SW480 (cell line): ENCODE data around the gene EVA1C.
"Not testable (repeated sequence)": the region's sequence is repeated elsewhere in the genome, so short reads cannot be mapped to it uniquely, and the experiment has no call there.

Experiments
- DNase-seq: peaks from one replicate; pipeline ENCODE4 v3.0.0-alpha.2; 2016; ENCODE audit warnings: low spot score

EVA1C gene

GRCh38 chr21:32530809-32531208, 118.3 kb downstream of the EVA1C start:
- DNase-seq: not testable (repeated sequence)

DNA sequence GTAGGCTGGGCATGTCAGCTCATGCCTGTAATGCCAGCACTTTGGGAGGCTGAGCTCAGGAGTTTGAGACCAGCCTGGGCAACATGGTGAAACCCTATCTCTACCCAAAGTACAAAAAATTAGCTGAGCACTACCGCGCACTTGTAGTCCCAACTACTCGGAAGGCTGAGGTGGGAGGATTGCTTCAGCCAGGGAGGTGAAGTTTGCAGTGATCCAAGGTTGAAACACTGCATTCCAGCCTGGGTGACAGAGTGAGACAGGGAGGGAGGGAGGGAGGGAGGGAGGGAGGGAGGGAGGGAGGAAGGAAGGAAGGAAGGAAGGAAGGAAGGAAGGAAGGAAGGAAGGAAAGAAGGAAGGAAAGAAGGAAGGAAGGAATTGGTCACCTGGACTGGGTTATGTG, 119.1 kb downstream of the EVA1C start:
- DNase-seq: not testable (repeated sequence)

DNA sequence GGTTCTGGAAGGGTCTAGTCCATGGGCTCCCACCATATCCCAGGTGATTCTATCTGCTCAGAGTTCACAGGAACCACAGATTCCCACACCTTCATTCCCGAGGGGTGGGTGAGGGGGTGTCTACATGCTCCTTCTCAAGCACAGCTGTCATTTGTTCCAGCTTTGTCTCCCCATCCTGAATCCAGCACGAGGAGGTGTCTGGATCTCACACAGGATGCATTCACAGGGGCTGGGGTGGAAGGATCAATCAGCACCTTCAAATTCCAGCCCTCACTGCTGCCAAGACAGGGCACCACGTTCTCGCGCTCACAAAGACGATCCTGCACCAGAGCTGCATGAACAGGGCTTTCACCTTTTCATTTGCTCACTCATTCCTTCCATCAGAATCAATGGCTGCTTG, 120.1 kb downstream of the EVA1C start:
- DNase-seq: no peak

DNA sequence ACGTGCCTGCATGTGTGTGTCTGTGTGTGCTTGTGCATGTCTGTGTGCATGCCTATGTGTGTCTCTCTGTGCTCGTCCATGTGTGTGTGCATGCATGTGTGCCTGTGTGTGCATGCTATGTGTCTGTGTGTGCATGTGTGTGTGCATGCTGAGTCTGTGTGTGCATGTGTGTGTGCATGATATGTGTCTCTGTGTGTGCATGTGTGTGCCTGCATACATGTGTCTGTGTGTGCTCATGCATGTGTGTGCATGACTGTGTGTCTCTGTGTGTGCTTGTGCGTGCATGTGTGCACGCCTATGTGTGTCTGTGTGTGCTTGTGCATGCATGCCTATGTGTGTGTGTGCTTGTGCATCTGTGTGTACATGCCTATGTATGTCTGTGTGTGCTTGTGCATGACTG, 120.5 kb downstream of the EVA1C start:
- no peak for DNase-seq

GRCh38 chr21:32533611-32534010, 121.1 kb downstream of the EVA1C start:
- DNase-seq: no peak

DNA sequence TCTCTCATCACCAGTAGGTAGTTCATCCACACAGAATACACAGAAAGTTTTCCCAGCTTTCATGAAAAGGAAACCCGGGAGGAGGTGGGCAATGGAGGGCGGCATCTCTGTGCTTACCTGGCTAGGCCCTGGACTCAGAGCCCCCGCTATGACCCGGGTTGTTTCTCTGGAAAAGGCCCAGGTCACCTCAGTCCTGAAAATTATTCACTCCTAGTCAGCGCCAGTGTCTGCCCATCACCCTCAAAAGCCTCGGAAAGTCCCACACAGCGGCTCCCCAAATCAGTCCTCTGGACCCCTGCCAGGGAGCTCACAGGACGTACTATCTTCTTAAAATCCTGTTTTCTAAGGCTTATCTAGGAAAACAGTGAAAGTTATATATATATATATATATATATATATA, 121.6 kb downstream of the EVA1C start:
- DNase-seq: no peak

DNA sequence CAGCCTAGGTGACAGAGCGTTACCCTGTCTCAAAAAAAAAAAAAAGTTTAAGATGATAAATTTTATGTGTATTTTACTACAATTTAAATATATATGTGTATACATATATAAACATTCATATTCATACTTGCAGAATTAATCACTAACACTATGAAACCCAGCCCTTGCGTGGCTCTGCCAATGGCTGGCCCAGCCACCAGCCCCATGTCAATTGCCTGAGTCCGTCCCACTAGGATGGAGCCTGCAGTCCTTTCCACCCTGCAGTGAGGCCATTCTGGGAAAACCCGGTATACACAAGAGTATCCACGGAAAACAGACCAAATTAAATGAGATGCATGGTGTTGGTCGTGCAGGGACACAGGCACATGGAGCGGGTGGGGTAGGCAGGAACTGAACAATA, 123.1 kb downstream of the EVA1C start:
- no peak for DNase-seq

DNA sequence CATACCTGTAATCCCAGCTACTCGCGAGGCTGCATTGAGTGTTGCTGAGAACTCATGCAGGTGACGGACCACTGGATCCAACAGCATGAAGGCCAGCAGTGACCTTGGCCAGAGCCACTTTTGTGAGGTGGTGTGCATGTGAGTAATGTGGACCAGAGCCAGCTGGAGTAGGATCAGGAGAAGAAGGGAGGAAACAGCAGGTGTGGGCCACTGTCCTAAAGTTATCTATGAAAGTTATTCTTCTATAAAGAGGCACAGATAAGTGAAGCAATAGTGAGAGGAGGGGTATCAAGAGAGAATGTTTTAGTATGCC, 125.0 kb downstream of the EVA1C start:
- DNase-seq: no peak

- DNase-seq: no peak
Observed at GRCh38 chr21:32538147-32538792, 125.8 kb downstream of the EVA1C start.

GRCh38 chr21:32539378-32539777, 126.9 kb downstream of the EVA1C start:
- no peak for DNase-seq

GRCh38 chr21:32543056-32543455, 130.6 kb downstream of the EVA1C start:
- DNase-seq: not testable (repeated sequence)

DNA sequence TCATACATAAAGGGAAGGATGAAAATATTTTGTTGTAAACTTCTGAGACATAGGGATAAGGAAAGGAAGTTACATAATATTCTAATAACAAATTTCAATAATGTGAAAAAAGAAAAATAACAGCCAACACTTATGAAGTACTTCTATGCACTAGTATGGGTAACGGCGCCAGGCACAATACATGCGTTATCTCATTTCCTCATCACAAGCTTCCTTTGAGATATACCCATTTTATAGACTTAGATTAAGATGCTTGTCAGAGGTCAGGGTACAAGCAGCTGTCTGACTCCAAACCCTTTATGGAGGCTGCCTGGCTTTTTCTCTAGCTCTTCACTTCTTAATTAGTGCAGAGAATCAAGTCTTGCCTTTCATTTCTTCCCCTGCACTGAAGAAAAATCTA, 131.5 kb downstream of the EVA1C start:
- DNase-seq: no peak

DNA sequence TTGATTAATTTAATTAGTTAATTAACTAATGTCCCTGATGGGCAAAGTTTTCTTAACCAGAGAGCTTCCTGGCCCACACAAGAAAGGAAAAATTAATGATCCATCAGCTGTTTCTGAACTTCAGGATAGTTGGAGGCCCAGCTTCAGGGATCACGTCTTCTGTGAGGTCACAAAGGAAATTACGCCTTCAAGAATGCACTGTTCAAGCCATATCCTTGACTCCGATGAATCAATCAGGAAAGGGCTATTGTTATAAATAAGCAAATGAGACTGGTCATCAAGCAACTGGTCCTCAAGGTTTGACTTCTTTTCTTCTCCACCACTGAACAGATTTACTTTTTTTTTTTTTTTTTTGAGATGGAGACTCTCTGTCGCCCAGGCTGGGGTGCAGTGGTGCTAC, 132.2 kb downstream of the EVA1C start:
- no peak for DNase-seq

GRCh38 chr21:32545948-32546441, 133.5 kb downstream of the EVA1C start:
- DNase-seq: no peak

GRCh38 chr21:32547018-32547417, 134.5 kb downstream of the EVA1C start:
- DNase-seq: no peak

DNA sequence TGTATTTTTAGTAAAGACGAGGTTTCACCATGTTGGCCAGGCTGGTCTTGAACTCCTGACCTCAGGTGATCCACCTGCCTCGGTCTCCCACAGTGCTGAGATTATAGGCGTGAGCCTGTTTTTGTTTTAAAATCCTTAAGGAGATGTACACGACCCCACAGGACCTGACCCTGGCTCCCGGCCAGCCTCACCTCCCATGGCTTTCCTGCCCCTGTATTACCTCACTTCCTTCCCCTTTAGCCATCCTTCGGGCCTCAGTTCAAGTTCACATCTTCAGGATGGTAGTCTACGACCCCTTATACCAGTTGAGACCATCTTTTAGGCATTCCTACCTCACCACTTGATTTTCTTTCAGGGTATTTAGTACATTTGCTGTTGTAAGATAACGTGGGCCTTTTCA, 136.5 kb downstream of the EVA1C start:
- DNase-seq: no peak

DNA sequence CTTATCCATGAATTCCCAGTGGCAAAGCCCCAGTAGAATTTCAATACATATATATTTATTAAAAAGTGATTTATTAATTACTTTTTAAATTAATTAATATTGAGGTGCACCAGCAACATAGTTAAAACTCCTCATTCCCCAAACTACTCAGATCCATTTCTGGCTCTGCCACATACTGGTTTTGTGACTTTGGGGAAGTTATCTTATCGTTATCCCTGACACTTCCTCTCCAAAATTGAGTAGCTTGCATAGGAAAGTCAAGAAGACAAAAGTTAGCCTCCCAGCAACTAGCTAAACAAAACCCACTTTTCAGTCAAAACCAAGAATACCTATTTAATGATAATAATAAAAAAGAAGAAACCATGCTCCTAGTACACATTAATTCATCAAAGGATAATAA, 136.9 kb downstream of the EVA1C start:
- no peak for DNase-seq

DNA sequence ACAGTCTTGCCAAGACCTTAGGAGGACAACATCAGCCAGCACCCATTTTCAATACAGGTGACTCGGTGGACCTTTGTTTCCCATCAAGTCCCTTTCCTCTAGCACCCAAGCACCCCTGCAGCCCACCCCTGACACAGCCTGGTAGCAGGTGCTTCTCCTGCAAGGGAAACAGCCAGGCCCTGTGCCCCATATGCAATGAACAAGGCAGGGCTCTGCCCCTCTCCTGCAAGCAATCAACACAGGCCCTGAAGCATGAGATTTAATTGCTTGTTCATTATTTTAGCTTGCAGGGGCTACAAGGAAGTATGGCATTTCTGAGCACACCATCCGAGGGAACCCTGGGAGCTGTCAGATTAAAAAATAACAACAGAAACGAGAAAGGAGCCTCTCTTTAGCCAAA, 137.4 kb downstream of the EVA1C start:
- DNase-seq: no peak

GRCh38 chr21:32554832-32555638, 142.5 kb downstream of the EVA1C start:
- peak; percentile 11 for DNase-seq

GRCh38 chr21:32558106-32558505, 145.6 kb downstream of the EVA1C start:
- DNase-seq: no peak

DNA sequence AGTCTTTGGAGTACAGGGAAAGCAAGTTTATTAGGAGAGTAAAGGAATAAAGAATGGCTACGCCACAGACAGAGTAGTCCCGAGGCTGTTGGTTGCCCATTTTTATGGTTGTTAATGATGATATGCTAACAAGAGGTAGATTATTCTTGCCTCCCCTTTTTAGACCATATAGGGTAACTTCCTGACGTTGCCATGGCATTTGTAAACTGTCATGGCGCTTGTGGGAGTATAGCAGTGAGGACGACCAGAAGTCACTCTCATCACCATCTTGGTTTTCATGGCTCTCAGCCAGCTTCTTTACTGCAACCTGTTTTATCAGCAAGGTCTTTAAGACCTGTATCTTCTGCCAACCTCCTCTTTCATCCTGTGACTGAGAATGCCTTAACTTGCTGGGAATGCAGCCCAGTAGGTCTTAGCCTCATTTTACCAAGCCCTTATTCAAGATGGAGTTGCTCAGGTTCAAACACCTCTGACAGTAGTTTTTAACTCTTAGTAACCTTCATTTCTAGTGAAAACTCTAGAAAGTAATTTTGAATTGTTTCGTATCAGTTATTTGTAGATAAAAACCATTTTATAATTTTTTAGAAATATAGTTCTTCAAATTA, 146.6 kb downstream of the EVA1C start:
- no peak for DNase-seq

DNA sequence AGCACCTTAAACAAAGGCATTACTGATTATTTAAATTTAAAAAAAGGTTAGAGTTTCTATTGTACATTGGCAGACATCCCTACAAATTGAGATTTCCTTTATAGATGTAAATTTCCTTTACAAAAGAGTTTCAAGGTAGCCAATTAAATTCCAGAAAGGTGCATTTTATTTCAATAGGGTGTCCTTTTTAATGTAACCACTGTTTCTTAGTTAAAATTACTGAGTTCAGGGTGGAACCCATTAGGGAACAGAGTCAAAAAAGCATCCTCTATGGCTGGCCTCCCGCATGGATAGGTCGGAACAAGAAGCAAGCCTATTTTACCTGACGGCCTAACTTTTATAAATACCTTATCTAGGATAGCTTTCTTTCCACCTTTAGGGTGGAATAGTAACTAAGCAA, 148.4 kb downstream of the EVA1C start:
- DNase-seq: no peak

GRCh38 chr21:32561476-32561875, 149.0 kb downstream of the EVA1C start:
- DNase-seq: not testable (repeated sequence)
